Testis (tissue), 3 donors: ENCODE measurements around the gene MIB2. TPM values are rescaled to one million over a fixed set of nuclear protein-coding genes. Genes with fewer than 3 reads are reported as not detected.

ENCODE experiments used
- DNase-seq: peaks from one replicate; pipeline ENCODE4 v3.0.0-alpha.2; 2019
- H3K27ac ChIP-seq, 2 donors: fragments of 200-600 bp; sonication (generic); one replicate each; pipeline ENCODE4 v1.5.1; 2019
- H3K27me3 ChIP-seq: fragments of 200-600 bp; sonication (generic); one replicate; pipeline ENCODE4 v1.5.1; 2019
- H3K36me3 ChIP-seq: fragments of 200-600 bp; sonication (generic); one replicate; pipeline ENCODE4 v1.5.1; 2017; ENCODE audit warnings: low read depth; ENCODE audit errors: missing control alignments
- H3K4me1 ChIP-seq: fragments of 200-600 bp; sonication (generic); one replicate; pipeline ENCODE4 v1.5.1; 2019
- H3K4me3 ChIP-seq, 2 donors: fragments of 200-600 bp; sonication (generic); one replicate each; pipeline ENCODE4 v1.5.1; 2017 to 2019
- H3K9me3 ChIP-seq: fragments of 200-600 bp; sonication (generic); one replicate; pipeline ENCODE4 v1.5.1; 2017
- CTCF ChIP-seq, 3 experiments: fragments of 450-650 bp in 2 of 3; fragments of 200-600 bp in 1 of 3; sonication (generic) in 1 of 3; IDR thresholded peaks; one replicate each; pipeline ENCODE4 v1.5.1; 2016 to 2019; ENCODE audit warnings: antibody characterized with exemption in 3 of 3, mild to moderate bottlenecking in 2 of 3, moderate library complexity in 1 of 3
- POLR2A ChIP-seq: fragments of 450-650 bp; IDR thresholded peaks from one replicate; pipeline ENCODE4 v1.6.1; 2017; ENCODE audit warnings: antibody characterized with exemption, mild to moderate bottlenecking, moderate library complexity
- WGBS, 2 donors: methylation state at CpG; one replicate each; pipeline ENCODE4 v1.1.5; 2018; 5-methylcytosine and 5-hydroxymethylcytosine counted together
- intact Hi-C: fragments of 100-400 bp; cut with DNase I; formaldehyde crosslinking; loops from one replicate; pipeline ENCODE4 v1.15.1; 2023; ENCODE audit warnings: low total_unique reads
- polyA plus RNA-seq: library from polyadenylated mRNA; stranded (reverse); fragments of 350-450 nt; fragmentation: Illumina TruSeq; extraction: RNeasy Lipid Tissue Mini Kit (QIAGEN cat#74804); gene quantifications from one replicate; pipeline ENCODE4 v1.2.3, GENCODE V29; 2014; ENCODE audit warnings: low read depth, low replicate concordance; ENCODE audit not compliant: insufficient read depth
- total RNA-seq, 2 donors: library from RNA; depleted of rRNA; stranded (reverse); fragments of >200 nt; gene quantifications; one replicate each; pipeline ENCODE4 v1.2.3, GENCODE V29; 2016

The MIB2 gene
- total and polyA plus RNA-seq, 3 donors from 2014 or later: 38.7 to 172 (median 154) TPM

GRCh38 chr1:1598720-1599029, 16.6 kb upstream of the MIB2 start:
- intact Hi-C loops: no loop called here
- WGBS, 2 donors: 57 to 61% methylated on average over 3 to 13 of the region's 13 CpGs

GRCh38 chr1:1599030-1599934, 16.0 kb upstream of the MIB2 start:
- 10% methylated on average over 67 of the region's 111 CpGs; no CpG with 5 or more reads in 1 of the 2 donors for WGBS, 2 donors
- no peak for DNase-seq
- H3K9me3 ChIP-seq: no peaks in the 10 kb centered on the region
- no peaks in the 10 kb centered on the region for H3K36me3 ChIP-seq
- peaks cover 25% of the 10 kb centered on the region for H3K4me1 ChIP-seq
- intact Hi-C loops: no loop called here
- peak overlapping the region; percentile 7 to 12 for H3K4me3 ChIP-seq
- no peak for TF ChIP-seq CTCF (IDR thresholded peaks at IDR 0.05)
- TF ChIP-seq POLR2A: no peak
- no peak overlapping the region for H3K27ac ChIP-seq
- H3K27me3 ChIP-seq: no peaks in the 10 kb centered on the region

More at GRCh38 chr1:1598720-1599029, 16.6 kb upstream of the MIB2 start:
- H3K36me3 ChIP-seq: no peaks in the 10 kb centered on the region
- peaks cover 25% of the 10 kb centered on the region for H3K4me1 ChIP-seq
- TF ChIP-seq POLR2A (no peak), CTCF (IDR thresholded peaks at IDR 0.05) (no peak)
- DNase-seq: no peak
- H3K4me3 ChIP-seq: peak overlapping the region in 1 of 2 donors; percentile 7
- H3K27me3 ChIP-seq: no peaks in the 10 kb centered on the region
- H3K9me3 ChIP-seq: no peaks in the 10 kb centered on the region
- H3K27ac ChIP-seq: no peak overlapping the region

- Histone ChIP-seq H3K4me1 (peaks cover 25% of the 10 kb centered on the region), H3K36me3 (no peaks in the 10 kb centered on the region), H3K4me3 (peak within 1 kb of the TSS; percentile 7 to 12), H3K9me3 (no peaks in the 10 kb centered on the region), H3K27me3 (no peaks in the 10 kb centered on the region), H3K27ac (no peak within 1 kb of the TSS)
- intact Hi-C loops: no loop called here
- 2 to 4% methylated on average over 10 to 43 of the region's 125 CpGs for WGBS, 2 donors
- TF ChIP-seq CTCF (IDR thresholded peaks at IDR 0.05) (no peak), POLR2A (no peak)
- DNase-seq: no peak
Measured at GRCh38 chr1:1599935-1600860, 15.1 kb upstream of the MIB2 start, which contains the start of gene FNDC10. FNDC10 (minus strand) TSS chr1:1600135; CDS start chr1:1600015, 120 bp downstream.

GRCh38 chr1:1600861-1601563, 14.3 kb upstream of the MIB2 start:
- Histone ChIP-seq H3K27ac (no peak overlapping the region), H3K27me3 (no peaks in the 10 kb centered on the region), H3K9me3 (no peaks in the 10 kb centered on the region), H3K4me3 (no peak overlapping the region), H3K36me3 (no peaks in the 10 kb centered on the region), H3K4me1 (peaks cover 25% of the 10 kb centered on the region)
- intact Hi-C loops: no loop called here
- no peak for TF ChIP-seq CTCF (IDR thresholded peaks at IDR 0.05)
- no peak for TF ChIP-seq POLR2A
- 40 to 61% methylated on average over 8 to 21 of the region's 22 CpGs for WGBS, 2 donors
- DNase-seq: no peak
